HCT116 (cell line): ENCODE data around the gene SLC12A3. TPM values are rescaled to one million over a fixed set of nuclear protein-coding genes. Genes with fewer than 3 reads are reported as not detected.

Experiments used
- ATAC-seq: fragments of 200-7000 bp; cut with Tn5 transposase; 2 replicates; pipeline ENCODE4 v1.9.1; 2020; ENCODE audit warnings: mild to moderate bottlenecking, moderate library complexity
- BruUV-seq: library from RNA; stranded (reverse); fragments of 400-500 nt; replicated peaks from 2 replicates; lab custom pipeline; 2021; lab: Mats Ljungman, UMichigan
- CTCF ChIA-PET: fragments of 300-600 bp; sonication (Branson Sonifier 250); formaldehyde crosslinking; loops from one replicate; lab custom pipeline; 2021; ENCODE audit warnings: antibody characterized with exemption; lab: Charles Lee
- POLR2A ChIA-PET: fragments of 300-600, 350-600 bp; sonication (Branson Sonifier 250); formaldehyde crosslinking; loops from one replicate; lab custom pipeline; 2021; ENCODE audit warnings: antibody characterized with exemption; lab: Charles Lee
- RAD21 ChIA-PET, 2 experiments: fragments of 300-600 bp; sonication (Branson Sonifier 250); formaldehyde crosslinking; loops; one replicate each; lab custom pipeline; 2023; ENCODE audit warnings: low total read pairs in 2 of 2; ENCODE audit not compliant: uncharacterized antibody in 2 of 2, unreplicated experiment in 2 of 2, low non-redundant PET in 1 of 2; lab: Charles Lee
- DNase-seq: peaks from one replicate; pipeline ENCODE4 v3.0.0-alpha.2; 2010; ENCODE audit warnings: low read depth, low spot score
- H2AFZ ChIP-seq: fragments of 200-600 bp; shearing (Covaris generic), sonication (generic); 2 replicates; pipeline ENCODE4 v1.6.1; 2017; ENCODE audit warnings: low read depth, mixed run types, mixed read lengths, antibody characterized with exemption, low read length; ENCODE audit not compliant: poor library complexity, severe bottlenecking
- H3K27ac ChIP-seq: 2 replicates; pipeline ENCODE4 v1.5.1; 2012; ENCODE audit warnings: low read depth, low read length
- H3K27me3 ChIP-seq: fragments of 200-600 bp; sonication (generic); 2 replicates; pipeline ENCODE4 v1.6.1; 2016; ENCODE audit warnings: mixed run types, low read length, mixed read lengths; ENCODE audit not compliant: insufficient read depth
- H3K36me3 ChIP-seq, 2 experiments: fragments of 200-500 bp in 1 of 2; fragments of 200-600 bp in 1 of 2; sonication (Bioruptor generic) in 1 of 2; sonication (generic) in 1 of 2; 2 replicates each; pipeline versions ENCODE4 v1.5.1 to v1.6.1; 2014 to 2016; ENCODE audit warnings: low read length in 2 of 2, inconsistent platforms in 1 of 2, mixed read lengths in 1 of 2, mixed run types in 1 of 2; ENCODE audit not compliant: insufficient read depth in 2 of 2, control insufficient read depth in 1 of 2
- H3K4me1 ChIP-seq, 2 experiments: fragments of 200-600 bp in 1 of 2; sonication (generic) in 1 of 2; 2 replicates each; pipeline versions ENCODE4 v1.5.1 to v1.6.1; 2012 to 2017; ENCODE audit warnings: low read length in 2 of 2, inconsistent platforms in 1 of 2, mild to moderate bottlenecking in 1 of 2, mixed read lengths in 1 of 2, mixed run types in 1 of 2, moderate library complexity in 1 of 2; ENCODE audit not compliant: insufficient read depth in 2 of 2, control insufficient read depth in 1 of 2
- H3K4me2 ChIP-seq: fragments of 200-600 bp; sonication (generic); 2 replicates; pipeline ENCODE4 v1.6.1; 2017; ENCODE audit warnings: mixed run types, low read length, mixed read lengths
- H3K4me3 ChIP-seq, 2 experiments: fragments of 200-600 bp in 1 of 2; sonication (generic) in 1 of 2; replicated peaks in 1 of 2; 2 replicates each; pipeline ENCODE4 v1.5.1; 2011 to 2016; ENCODE audit warnings: low read length in 2 of 2, control low read depth in 1 of 2, low read depth in 1 of 2, mild to moderate bottlenecking in 1 of 2, mixed read lengths in 1 of 2, mixed run types in 1 of 2
- H3K79me2 ChIP-seq: fragments of 200-600 bp; sonication (generic); 2 replicates; pipeline ENCODE4 v1.6.1; 2017; ENCODE audit warnings: mild to moderate bottlenecking, mixed run types, low read length, moderate library complexity, mixed read lengths; ENCODE audit not compliant: insufficient read depth
- H3K9ac ChIP-seq: fragments of 200-600 bp; sonication (generic); 2 replicates; pipeline ENCODE4 v1.6.1; 2016; ENCODE audit warnings: low read length, mixed read lengths
- H3K9me2 ChIP-seq: fragments of 200-600 bp; sonication (generic), shearing (Covaris generic); 2 replicates; pipeline ENCODE4 v1.6.1; 2017; ENCODE audit warnings: mixed run types, mild to moderate bottlenecking, moderate library complexity; ENCODE audit not compliant: insufficient read depth
- H3K9me3 ChIP-seq, 2 experiments: fragments of 200-500 bp in 1 of 2; fragments of 200-600 bp in 1 of 2; sonication (Bioruptor generic) in 1 of 2; sonication (generic) in 1 of 2; 2 replicates each; pipeline ENCODE4 v1.6.1; 2014 to 2017; ENCODE audit warnings: low read length in 2 of 2, mixed read lengths in 2 of 2, inconsistent platforms in 1 of 2, low read depth in 1 of 2, mild to moderate bottlenecking in 1 of 2, mixed run types in 1 of 2, moderate library complexity in 1 of 2; ENCODE audit not compliant: control insufficient read depth in 1 of 2, insufficient read depth in 1 of 2
- H4K20me1 ChIP-seq: fragments of 200-600 bp; sonication (generic), shearing (Covaris generic); 2 replicates; pipeline ENCODE4 v1.6.1; 2017; ENCODE audit warnings: mixed run types, mild to moderate bottlenecking, moderate library complexity; ENCODE audit not compliant: insufficient read depth
- ATF3 ChIP-seq: IDR thresholded peaks from 2 replicates; pipeline ENCODE4 v1.6.1; 2012
- CTCF ChIP-seq, 3 experiments: fragments of 200-600 bp in 1 of 3; sonication (generic) in 1 of 3; IDR thresholded peaks in 2 of 3; conservative IDR thresholded peaks in 1 of 3; 2 replicates each; pipeline ENCODE4 v1.5.1; 2012 to 2017; ENCODE audit warnings: low read depth in 2 of 3, low read length in 2 of 3, antibody characterized with exemption in 1 of 3, borderline replicate concordance in 1 of 3, control low read depth in 1 of 3, mild to moderate bottlenecking in 1 of 3, mixed read lengths in 1 of 3, mixed run types in 1 of 3, moderate library complexity in 1 of 3; ENCODE audit not compliant: insufficient read depth in 1 of 3
- EGR1 ChIP-seq: IDR thresholded peaks from 2 replicates; pipeline ENCODE4 v1.6.1; 2012; ENCODE audit warnings: low read depth
- ELF1 ChIP-seq: IDR thresholded peaks from 2 replicates; pipeline ENCODE4 v1.6.1; 2012; ENCODE audit warnings: low read depth, borderline replicate concordance
- EZH2 ChIP-seq: fragments of 200-600 bp; sonication (generic); IDR thresholded peaks from 2 replicates; pipeline ENCODE4 v1.6.1; 2017; ENCODE audit warnings: antibody characterized with exemption, mixed run types
- FOSL1 ChIP-seq: IDR thresholded peaks from 2 replicates; pipeline ENCODE4 v1.6.1; 2012; ENCODE audit warnings: low read depth
- POLR2A ChIP-seq: IDR thresholded peaks from 2 replicates; pipeline ENCODE4 v1.7.0; 2011; ENCODE audit warnings: borderline replicate concordance; ENCODE audit not compliant: insufficient read depth, insufficient read length; ENCODE audit errors: extremely low read depth
- RAD21 ChIP-seq: IDR thresholded peaks from 2 replicates; pipeline ENCODE4 v1.6.1; 2012; ENCODE audit warnings: low read depth, mild to moderate bottlenecking
- SIN3A ChIP-seq: IDR thresholded peaks from 2 replicates; pipeline ENCODE4 v1.6.1; 2012; ENCODE audit warnings: low read depth
- ZBTB33 ChIP-seq: IDR thresholded peaks from 2 replicates; pipeline ENCODE4 v1.6.1; 2011; ENCODE audit warnings: mild to moderate bottlenecking, low read length, moderate library complexity; ENCODE audit not compliant: insufficient replicate concordance; ENCODE audit errors: extremely low read depth
- ZNF274 ChIP-seq: fragments of 200-500 bp; sonication (Bioruptor generic); IDR thresholded peaks from 2 replicates; pipeline ENCODE4 v1.6.1; 2014; ENCODE audit warnings: mild to moderate bottlenecking, low read depth, low read length, inconsistent platforms
- intact Hi-C: fragments of 100-400 bp; cut with micrococcal nuclease; formaldehyde crosslinking; loops from 2 replicates; pipeline ENCODE4 v1.10.0; 2022
- total RNA-seq: library from RNA; stranded (reverse); gene quantifications from one replicate; pipeline ENCODE4 v1.2.1, GENCODE V29; 2021; ENCODE audit not compliant: unreplicated experiment
- TF ChIP-seq, protein P1 (sequence below): IDR thresholded peaks from 2 replicates; pipeline ENCODE4 v1.6.1; 2012; ENCODE audit warnings: low read depth

Gene SLC12A3
- total RNA-seq, 1 experiment from 2014 or later = not detected

DNA sequence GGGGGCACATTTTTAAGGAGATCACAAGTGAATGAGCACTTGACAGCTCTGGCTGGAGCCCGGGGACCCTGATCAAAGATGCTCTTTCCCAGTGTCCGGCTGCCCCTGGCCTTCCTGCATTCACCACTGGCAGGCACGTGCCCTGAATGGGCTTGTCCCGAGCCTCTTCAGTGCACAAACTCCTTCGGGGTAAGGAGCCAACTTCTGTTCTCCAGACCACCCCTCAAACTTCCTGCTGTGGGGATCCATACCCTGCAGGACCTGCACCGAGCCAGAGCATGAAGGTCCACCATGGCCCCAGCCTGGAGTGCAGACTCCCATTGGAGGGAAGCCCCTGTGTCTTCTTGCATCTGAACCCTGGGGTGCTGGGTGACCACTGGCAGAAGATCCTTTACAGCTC lies 9.8 kb upstream of the SLC12A3 start:
- H3K4me2 ChIP-seq = no peak overlapping the region
- H3K36me3 ChIP-seq = no peaks in the 10 kb centered on the region
- no TSS peak for BruUV-seq
- H3K9ac ChIP-seq = no peak overlapping the region
- no peak overlapping the region for H3K4me3 ChIP-seq
- ChIA-PET RAD21 (no interaction called here), CTCF (interaction anchor here (0.9 kb wide), 1 partner anchor 14 kb away, joined by 3 read pairs; no protein-coding TSS in a partner anchor), POLR2A (no interaction called here)
- TF ChIP-seq EGR1 (no peak), ZNF274 (no peak), POLR2A (no peak), FOSL1 (no peak), RAD21 (no peak), ATF3 (no peak), ELF1 (no peak)
- H2AFZ ChIP-seq = no peak overlapping the region
- no peaks in the 10 kb centered on the region for H3K79me2 ChIP-seq
- intact Hi-C loops = no loop called here
- no peaks in the 10 kb centered on the region for H4K20me1 ChIP-seq
- H3K27me3 ChIP-seq = no peaks in the 10 kb centered on the region
- no peak for ATAC-seq
- no peak overlapping the region for H3K27ac ChIP-seq
- peaks cover 13 to 16% of the 10 kb centered on the region in 2 experiments for H3K4me1 ChIP-seq
- H3K9me3 ChIP-seq = no peaks in the 10 kb centered on the region
- H3K9me2 ChIP-seq = no peaks in the 10 kb centered on the region
- DNase-seq = no peak

- POLR2A ChIA-PET = interaction anchor here (0.7 kb wide), 1 partner anchor 85 kb away, joined by 3 read pairs; no protein-coding TSS in a partner anchor
- CTCF ChIA-PET = interaction anchor here (0.9 kb wide), 1 partner anchor 13 kb away, joined by 3 read pairs; no protein-coding TSS in a partner anchor
- TF ChIP-seq ATF3 = no peak
- TF ChIP-seq CTCF (IDR thresholded peaks at IDR 0.05 in 2 of 3, conservative IDR thresholded peaks at IDR 0.05 in 1 of 3; ENCODE audit: borderline replicate concordance in 1 of 3, insufficient read depth in 1 of 3, low read depth in 2 of 3, low read length in 2 of 3) = no peak
- TF ChIP-seq SIN3A = no peak
- TF ChIP-seq, protein P1, sequence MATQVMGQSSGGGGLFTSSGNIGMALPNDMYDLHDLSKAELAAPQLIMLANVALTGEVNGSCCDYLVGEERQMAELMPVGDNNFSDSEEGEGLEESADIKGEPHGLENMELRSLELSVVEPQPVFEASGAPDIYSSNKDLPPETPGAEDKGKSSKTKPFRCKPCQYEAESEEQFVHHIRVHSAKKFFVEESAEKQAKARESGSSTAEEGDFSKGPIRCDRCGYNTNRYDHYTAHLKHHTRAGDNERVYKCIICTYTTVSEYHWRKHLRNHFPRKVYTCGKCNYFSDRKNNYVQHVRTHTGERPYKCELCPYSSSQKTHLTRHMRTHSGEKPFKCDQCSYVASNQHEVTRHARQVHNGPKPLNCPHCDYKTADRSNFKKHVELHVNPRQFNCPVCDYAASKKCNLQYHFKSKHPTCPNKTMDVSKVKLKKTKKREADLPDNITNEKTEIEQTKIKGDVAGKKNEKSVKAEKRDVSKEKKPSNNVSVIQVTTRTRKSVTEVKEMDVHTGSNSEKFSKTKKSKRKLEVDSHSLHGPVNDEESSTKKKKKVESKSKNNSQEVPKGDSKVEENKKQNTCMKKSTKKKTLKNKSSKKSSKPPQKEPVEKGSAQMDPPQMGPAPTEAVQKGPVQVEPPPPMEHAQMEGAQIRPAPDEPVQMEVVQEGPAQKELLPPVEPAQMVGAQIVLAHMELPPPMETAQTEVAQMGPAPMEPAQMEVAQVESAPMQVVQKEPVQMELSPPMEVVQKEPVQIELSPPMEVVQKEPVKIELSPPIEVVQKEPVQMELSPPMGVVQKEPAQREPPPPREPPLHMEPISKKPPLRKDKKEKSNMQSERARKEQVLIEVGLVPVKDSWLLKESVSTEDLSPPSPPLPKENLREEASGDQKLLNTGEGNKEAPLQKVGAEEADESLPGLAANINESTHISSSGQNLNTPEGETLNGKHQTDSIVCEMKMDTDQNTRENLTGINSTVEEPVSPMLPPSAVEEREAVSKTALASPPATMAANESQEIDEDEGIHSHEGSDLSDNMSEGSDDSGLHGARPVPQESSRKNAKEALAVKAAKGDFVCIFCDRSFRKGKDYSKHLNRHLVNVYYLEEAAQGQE = no peak
- TF ChIP-seq EZH2 = no peak
- no peak for TF ChIP-seq ZBTB33
Observed at GRCh38 chr16:56855946-56856345, 9.1 kb upstream of the SLC12A3 start.

More at GRCh38 chr16:56855946-56856345, 9.1 kb upstream of the SLC12A3 start:
- Histone ChIP-seq H3K27ac (no peak overlapping the region), H3K4me1 (peaks cover 9 to 12% of the 10 kb centered on the region in 2 experiments), H3K9me2 (no peaks in the 10 kb centered on the region), H3K9me3 (no peaks in the 10 kb centered on the region), H4K20me1 (no peaks in the 10 kb centered on the region), H3K4me3 (no peak overlapping the region), H3K27me3 (no peaks in the 10 kb centered on the region), H3K4me2 (no peak overlapping the region), H3K79me2 (no peaks in the 10 kb centered on the region), H2AFZ (no peak overlapping the region), H3K9ac (no peak overlapping the region), H3K36me3 (no peaks in the 10 kb centered on the region)
- ATAC-seq = no peak
- BruUV-seq = no TSS peak
- RAD21 ChIA-PET = no interaction called here
- intact Hi-C loops = no loop called here
- no peak for DNase-seq
